ENCODE results near the gene PECR. TPM values are rescaled to one million over a fixed set of nuclear protein-coding genes. Genes with fewer than 3 reads are reported as not detected.

Gene PECR
- total and polyA plus RNA-seq, 10 of the 15 experiments (the other 5 are each of a cell fraction or from before 2014, with no cell fraction given), result 7.6 to 37.4 (median 25.7) TPM

DNA sequence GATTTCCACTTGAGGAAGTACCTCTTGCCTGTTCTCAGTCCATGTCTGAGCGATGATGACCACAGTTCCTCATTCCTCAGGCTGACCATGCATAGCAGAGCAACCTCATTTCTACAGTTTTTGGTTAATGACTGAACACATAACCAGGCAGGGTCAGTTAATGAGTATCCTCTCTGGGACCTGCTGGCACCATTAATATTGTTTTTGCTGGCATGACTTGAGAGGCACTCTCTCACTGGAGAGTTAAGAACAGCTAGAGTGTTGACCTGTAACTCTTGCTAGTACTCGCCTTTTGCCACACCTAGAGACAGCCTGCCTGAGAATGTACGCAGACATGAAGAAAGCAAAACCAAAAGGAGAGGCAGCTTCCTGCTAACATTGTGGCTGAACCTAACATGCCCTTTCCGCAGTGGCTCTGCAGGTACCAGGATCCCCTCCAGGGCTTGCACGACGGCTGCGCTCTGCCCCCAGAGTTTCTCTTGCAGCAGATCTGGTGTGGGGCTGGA, 23.9 kb downstream of the PECR start:
- 0 out of 4 replicates have a peak, but pooled peaks cover 0 to 6% of the 10 kb centered on the region in 2 experiments for H3K36me3 ChIP-seq (ENCODE audit: control insufficient read depth in 2 of 2, insufficient read depth in 2 of 2, low read length in 1 of 2)
- intact Hi-C loops (cut with micrococcal nuclease; ENCODE audit: unreplicated experiment) (loop anchor here (1.0 to 2.0 kb wide), 3 partner anchors 23 to 56 kb away; partner anchors contain the start of genes PECR and TMEM169), in situ Hi-C loops (cut with MboI) (no loop called here)
- no peaks in the 10 kb centered on the region; the same call in 2 of the 3 replicates for H3K9me3 ChIP-seq (replicated peaks; ENCODE audit: control insufficient read depth, insufficient read depth, low read length)
- ChIA-PET SMC1A (ENCODE audit: uncharacterized antibody, unreplicated experiment) (interaction anchor here (0.6 to 6.2 kb wide), 22 partner anchors 11 to 134 kb away, joined by 3 to 59 read pairs (median 6); partner anchors contain the start of gene XRCC5), POLR2A (interaction anchor here (0.6 to 2.5 kb wide), 6 partner anchors 12 to 52 kb away, joined by 3 to 8 read pairs (median 6); partner anchors contain the start of genes PECR, TMEM169 and XRCC5), CTCF (interaction anchor here (0.6 to 6.2 kb wide), 15 partner anchors 10 to 83 kb away, joined by 3 to 89 read pairs (median 6); partner anchors contain the start of gene XRCC5), RAD21 (ENCODE audit: unreplicated experiment) (interaction anchor here (0.9 to 5.2 kb wide), 12 partner anchors 13 to 83 kb away, joined by 3 to 34 read pairs (median 5); partner anchors contain the start of genes PECR, TMEM169 and XRCC5)
- H3K4me1 ChIP-seq (ENCODE audit: control insufficient read depth, insufficient read depth, low read length), result peaks cover 24% of the 10 kb centered on the region
- ATAC-seq, result peak; percentile 93
- no peaks in the 10 kb centered on the region for H3K79me2 ChIP-seq (ENCODE audit: control insufficient read depth, insufficient read depth, low read length)
- no peaks in the 10 kb centered on the region for H3K27me3 ChIP-seq (replicated peaks in 1 of 2; ENCODE audit: control insufficient read depth in 2 of 2, insufficient read depth in 2 of 2, low read length in 1 of 2)
- no TSS peak for BruUV-seq (replicated peaks)
- H2AFZ ChIP-seq (ENCODE audit: control insufficient read depth, low read depth, low read length), result peak overlapping the region; percentile 70
- peak; percentile 95 for FAIRE-seq
- peak overlapping the region; percentile 62 for H3K4me3 ChIP-seq
- H3K27ac ChIP-seq (ENCODE audit: control insufficient read depth, insufficient read depth), result peak overlapping the region; percentile 85
- H4K20me1 ChIP-seq (ENCODE audit: control insufficient read depth, insufficient read depth), result no peaks in the 10 kb centered on the region
- peak overlapping the region; percentile 54 for H3K9ac ChIP-seq (ENCODE audit: control insufficient read depth, insufficient read depth, low read length)
- peak; percentile 96 for DNase-seq (ENCODE audit: low read depth, low spot score)
- 2% methylated on average over 7 of the region's 7 CpGs for WGBS (ENCODE audit: insufficient coverage, insufficient replicate concordance, low lambda C conversion rate, missing lambda C conversion rate)
- peak overlapping the region; percentile 67 for H3K4me2 ChIP-seq (ENCODE audit: control insufficient read depth, insufficient read depth)
- TF ChIP-seq, protein P1, sequence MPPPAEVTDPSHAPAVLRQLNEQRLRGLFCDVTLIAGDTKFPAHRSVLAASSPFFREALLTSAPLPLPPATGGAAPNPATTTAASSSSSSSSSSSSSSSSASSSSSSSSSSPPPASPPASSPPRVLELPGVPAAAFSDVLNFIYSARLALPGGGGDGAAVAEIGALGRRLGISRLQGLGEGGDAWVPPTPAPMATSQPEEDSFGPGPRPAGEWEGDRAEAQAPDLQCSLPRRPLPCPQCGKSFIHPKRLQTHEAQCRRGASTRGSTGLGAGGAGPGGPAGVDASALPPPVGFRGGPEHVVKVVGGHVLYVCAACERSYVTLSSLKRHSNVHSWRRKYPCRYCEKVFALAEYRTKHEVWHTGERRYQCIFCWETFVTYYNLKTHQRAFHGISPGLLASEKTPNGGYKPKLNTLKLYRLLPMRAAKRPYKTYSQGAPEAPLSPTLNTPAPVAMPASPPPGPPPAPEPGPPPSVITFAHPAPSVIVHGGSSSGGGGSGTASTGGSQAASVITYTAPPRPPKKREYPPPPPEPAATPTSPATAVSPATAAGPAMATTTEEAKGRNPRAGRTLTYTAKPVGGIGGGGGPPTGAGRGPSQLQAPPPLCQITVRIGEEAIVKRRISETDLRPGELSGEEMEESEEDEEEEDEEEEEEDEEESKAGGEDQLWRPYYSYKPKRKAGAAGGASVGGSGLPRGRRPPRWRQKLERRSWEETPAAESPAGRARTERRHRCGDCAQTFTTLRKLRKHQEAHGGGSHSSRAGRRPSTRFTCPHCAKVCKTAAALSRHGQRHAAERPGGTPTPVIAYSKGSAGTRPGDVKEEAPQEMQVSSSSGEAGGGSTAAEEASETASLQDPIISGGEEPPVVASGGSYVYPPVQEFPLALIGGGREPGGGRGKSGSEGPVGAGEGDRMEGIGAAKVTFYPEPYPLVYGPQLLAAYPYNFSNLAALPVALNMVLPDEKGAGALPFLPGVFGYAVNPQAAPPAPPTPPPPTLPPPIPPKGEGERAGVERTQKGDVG (CRISPR knock-in tag; IDR thresholded peaks at IDR 0.05), result no peak
- no peak for TF ChIP-seq NR2C2 (IDR thresholded peaks at IDR 0.05; ENCODE audit: borderline replicate concordance, control insufficient read depth, insufficient read length, low read depth)
- peak; percentile 71 for TF ChIP-seq MEF2B (IDR thresholded peaks at IDR 0.05; ENCODE audit: partially characterized antibody, poor library complexity, severe bottlenecking)
- TF ChIP-seq PML (IDR thresholded peaks at IDR 0.05; ENCODE audit: low read length), result no peak; the same call in 1 of the 2 replicates
- TF ChIP-seq ATF7 (IDR thresholded peaks at IDR 0.05; ENCODE audit: low read depth), result peak; percentile 83
- TF ChIP-seq IKZF1 (conservative IDR thresholded peaks at IDR 0.05), result peak; percentile 85
- TF ChIP-seq, protein P2, sequence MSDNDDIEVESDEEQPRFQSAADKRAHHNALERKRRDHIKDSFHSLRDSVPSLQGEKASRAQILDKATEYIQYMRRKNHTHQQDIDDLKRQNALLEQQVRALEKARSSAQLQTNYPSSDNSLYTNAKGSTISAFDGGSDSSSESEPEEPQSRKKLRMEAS (IDR thresholded peaks at IDR 0.05; ENCODE audit: low read depth, low read length), result 0 out of 2 replicates have a peak, but pooled peaks have one; percentile 26
- no peak for TF ChIP-seq KLF5 (IDR thresholded peaks at IDR 0.05; ENCODE audit: partially characterized antibody)
- TF ChIP-seq YBX1 (IDR thresholded peaks at IDR 0.05), result no peak
- TF ChIP-seq, protein P3, sequence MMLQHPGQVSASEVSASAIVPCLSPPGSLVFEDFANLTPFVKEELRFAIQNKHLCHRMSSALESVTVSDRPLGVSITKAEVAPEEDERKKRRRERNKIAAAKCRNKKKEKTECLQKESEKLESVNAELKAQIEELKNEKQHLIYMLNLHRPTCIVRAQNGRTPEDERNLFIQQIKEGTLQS (IDR thresholded peaks at IDR 0.05; ENCODE audit: borderline replicate concordance, extremely low read depth, low read depth, low read length), result no peak
- no peak for TF ChIP-seq SREBF1 (IDR thresholded peaks at IDR 0.05; ENCODE audit: low read length)
- TF ChIP-seq, protein P4, sequence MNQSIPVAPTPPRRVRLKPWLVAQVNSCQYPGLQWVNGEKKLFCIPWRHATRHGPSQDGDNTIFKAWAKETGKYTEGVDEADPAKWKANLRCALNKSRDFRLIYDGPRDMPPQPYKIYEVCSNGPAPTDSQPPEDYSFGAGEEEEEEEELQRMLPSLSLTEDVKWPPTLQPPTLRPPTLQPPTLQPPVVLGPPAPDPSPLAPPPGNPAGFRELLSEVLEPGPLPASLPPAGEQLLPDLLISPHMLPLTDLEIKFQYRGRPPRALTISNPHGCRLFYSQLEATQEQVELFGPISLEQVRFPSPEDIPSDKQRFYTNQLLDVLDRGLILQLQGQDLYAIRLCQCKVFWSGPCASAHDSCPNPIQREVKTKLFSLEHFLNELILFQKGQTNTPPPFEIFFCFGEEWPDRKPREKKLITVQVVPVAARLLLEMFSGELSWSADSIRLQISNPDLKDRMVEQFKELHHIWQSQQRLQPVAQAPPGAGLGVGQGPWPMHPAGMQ (IDR thresholded peaks at IDR 0.05; ENCODE audit: borderline replicate concordance), result no peak
- TF ChIP-seq SMC3 (IDR thresholded peaks at IDR 0.05; ENCODE audit: borderline replicate concordance, low read length), result no peak
- no peak for TF ChIP-seq SUPT20H (IDR thresholded peaks at IDR 0.05; ENCODE audit: borderline replicate concordance, control insufficient read depth, low read depth, low read length)
- no peak for TF ChIP-seq CHD2 (IDR thresholded peaks at IDR 0.05; ENCODE audit: borderline replicate concordance, low read depth, low read length)
- 0 out of 2 replicates have a peak, but pooled peaks have one; percentile 83 for TF ChIP-seq ASH2L (IDR thresholded peaks at IDR 0.05; ENCODE audit: borderline replicate concordance, low read depth)
- no peak for TF ChIP-seq TCF7 (IDR thresholded peaks at IDR 0.05; ENCODE audit: borderline replicate concordance)
- TF ChIP-seq ETV6 (conservative IDR thresholded peaks at IDR 0.05 in 1 of 2, IDR thresholded peaks at IDR 0.05 in 1 of 2; ENCODE audit: borderline replicate concordance in 1 of 2, low read depth in 1 of 2), result peak in 1 of 2 experiments; percentile 73; a peak in 1 of 4 replicates

All from GM12878 (cell line).